ENCODE measurements around the gene TMEM190. TPM values are rescaled to one million over a fixed set of nuclear protein-coding genes. Genes with fewer than 3 reads are reported as not detected.
"Not testable (repeated sequence)": the region's sequence is repeated elsewhere in the genome, so short reads cannot be mapped to it uniquely, and the experiment has no call there.

Gene TMEM190
- 1 to 10 TPM in 1 of 4 donors, not detected in 3; 2.7 TPM for total RNA-seq

GRCh38 chr19:55376241-55376933, at the start of gene TMEM190:
Gene TMEM190 (plus strand): TSS chr19:55376826. CDS start chr19:55376854, 28 bp downstream.
- Histone ChIP-seq H3K27ac (no peak within 1 kb of the TSS), H3K9me3 (no peaks in the 10 kb centered on the region), H3K4me3 (no peak within 1 kb of the TSS), H3K36me3 (no peaks in the 10 kb centered on the region), H3K4me1 (peaks cover 0 to 18% (median 0%) of the 10 kb centered on the region in 4 donors), H3K27me3 (peaks cover 3 to 69% of the 10 kb centered on the region in 2 donors)
- 53 to 56% methylated on average over 20 to 21 of the region's 21 CpGs for WGBS, 2 donors
- no peak for DNase-seq (ENCODE audit: low spot score in 2 of 2)
- TF ChIP-seq CTCF (IDR thresholded peaks at IDR 0.05) (no peak), EP300 (IDR thresholded peaks at IDR 0.05) (no peak), POLR2A (IDR thresholded peaks at IDR 0.05) (no peak)

- not testable (repeated sequence) for H3K36me3 ChIP-seq; H3K9me3 ChIP-seq; H3K4me3 ChIP-seq; H3K4me1 ChIP-seq; DNase-seq (ENCODE audit: low spot score in 2 of 2); H3K27me3 ChIP-seq; H3K27ac ChIP-seq
- 64 to 77% methylated on average over 4 of the region's 4 CpGs for WGBS, 2 donors
Observed at GRCh38 chr19:55328774-55329318, 47.8 kb upstream of the TMEM190 start.

- not testable (repeated sequence) for H3K27ac ChIP-seq; H3K4me3 ChIP-seq; H3K9me3 ChIP-seq; DNase-seq (ENCODE audit: low spot score in 2 of 2); H3K4me1 ChIP-seq; H3K36me3 ChIP-seq; H3K27me3 ChIP-seq
- 79% methylated on average over 6 of the region's 6 CpGs for WGBS, 2 donors
Observed at GRCh38 chr19:55329791-55330190, 46.8 kb upstream of the TMEM190 start.

GRCh38 chr19:55333870-55334269, 42.8 kb upstream of the TMEM190 start:
- Histone ChIP-seq H3K4me3 (no peak overlapping the region), H3K27me3 (peaks cover 0 to 7% of the 10 kb centered on the region in 2 donors), H3K36me3 (no peaks in the 10 kb centered on the region), H3K4me1 (peaks cover 0 to 7% (median 5%) of the 10 kb centered on the region in 4 donors), H3K27ac (no peak overlapping the region), H3K9me3 (no peaks in the 10 kb centered on the region)
- DNase-seq (ENCODE audit: low spot score in 2 of 2) = no peak
- no peak for TF ChIP-seq CTCF (IDR thresholded peaks at IDR 0.05)
- TF ChIP-seq POLR2A (IDR thresholded peaks at IDR 0.05) = no peak
- TF ChIP-seq EP300 (IDR thresholded peaks at IDR 0.05) = no peak
- WGBS, 2 donors = 73 to 76% methylated on average over 11 of the region's 11 CpGs

GRCh38 chr19:55336101-55336500, 40.5 kb upstream of the TMEM190 start:
- H3K4me1 ChIP-seq = peaks cover 0 to 20% (median 16%) of the 10 kb centered on the region in 4 donors
- no peak overlapping the region for H3K27ac ChIP-seq
- no peaks in the 10 kb centered on the region for H3K9me3 ChIP-seq
- H3K36me3 ChIP-seq = no peaks in the 10 kb centered on the region
- no peak overlapping the region for H3K4me3 ChIP-seq
- TF ChIP-seq CTCF (IDR thresholded peaks at IDR 0.05) = no peak
- TF ChIP-seq EP300 (IDR thresholded peaks at IDR 0.05) = no peak
- TF ChIP-seq POLR2A (IDR thresholded peaks at IDR 0.05) = no peak
- no peak for DNase-seq (ENCODE audit: low spot score in 2 of 2)
- WGBS, 2 donors = 71 to 72% methylated on average over 7 of the region's 7 CpGs
- peaks cover 0 to 7% of the 10 kb centered on the region in 2 donors for H3K27me3 ChIP-seq

GRCh38 chr19:55339105-55339888, 37.3 kb upstream of the TMEM190 start, which contains the start of gene KMT5C:
Gene KMT5C (plus strand): TSS chr19:55339876. CDS start chr19:55341937, 2,061 bp downstream.
- H3K4me1 ChIP-seq = peaks cover 0 to 32% (median 21%) of the 10 kb centered on the region in 4 donors
- TF ChIP-seq POLR2A (IDR thresholded peaks at IDR 0.05) (peak; percentile 12 to 55), CTCF (IDR thresholded peaks at IDR 0.05) (peak in 4 of 5 experiments; percentile 13 to 79 (median 64)), EP300 (IDR thresholded peaks at IDR 0.05) (peak; percentile 79 to 82)
- WGBS, 2 donors = 0% methylated on average over 50 to 63 of the region's 63 CpGs

More at GRCh38 chr19:55339105-55339888, 37.3 kb upstream of the TMEM190 start, which contains the start of gene KMT5C:
- Histone ChIP-seq H3K27me3 (no peaks in the 10 kb centered on the region), H3K27ac (peak within 1 kb of the TSS; percentile 91 to 99 (median 98)), H3K9me3 (no peaks in the 10 kb centered on the region), H3K4me3 (peak within 1 kb of the TSS; percentile 69 to 97 (median 76)), H3K36me3 (peaks cover 0 to 26% (median 0%) of the 10 kb centered on the region in 3 donors)
- peak; percentile 100 for DNase-seq (ENCODE audit: low spot score in 2 of 2)

Measured in tibial nerve (tissue), 4 donors.